Tibial nerve (tissue), 3 donors: ENCODE results near the gene MAP3K7.

Experiments used
- POLR2A ChIP-seq, 2 donors: fragments of 450-650 bp; IDR thresholded peaks; one replicate each; pipeline ENCODE4 v1.6.1; 2017; ENCODE audit warnings: antibody characterized with exemption in 2 of 2, mild to moderate bottlenecking in 2 of 2, moderate library complexity in 2 of 2
- TF ChIP-seq, protein P1 (sequence below), 5 experiments: fragments of 200-600 bp in 3 of 5; fragments of 450-650 bp in 2 of 5; sonication (generic) in 3 of 5; IDR thresholded peaks; one replicate each; pipeline ENCODE4 v1.5.1; 2016 to 2019; ENCODE audit warnings: antibody characterized with exemption in 5 of 5, mild to moderate bottlenecking in 3 of 5, moderate library complexity in 2 of 5

DNA sequence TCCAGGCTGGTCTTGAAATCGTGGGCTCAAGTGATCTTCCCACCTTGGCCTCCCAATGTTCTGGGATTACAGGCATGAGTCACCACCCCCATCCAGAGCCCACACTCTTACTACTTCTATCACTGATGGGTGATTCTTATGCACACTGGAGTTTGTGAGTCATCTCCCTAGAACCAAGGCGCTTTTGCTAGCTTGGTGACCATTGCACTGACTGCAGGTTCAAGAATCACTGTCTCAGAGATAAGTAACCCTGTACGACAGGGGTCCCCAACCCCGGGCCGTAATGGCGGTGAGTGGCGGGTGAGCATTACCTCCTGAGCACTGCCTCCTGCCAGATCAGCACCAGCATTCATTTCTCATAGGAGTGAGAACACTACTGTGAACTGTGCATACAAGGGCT lies 118.8 kb downstream of the MAP3K7 start:
- TF ChIP-seq, protein P1, sequence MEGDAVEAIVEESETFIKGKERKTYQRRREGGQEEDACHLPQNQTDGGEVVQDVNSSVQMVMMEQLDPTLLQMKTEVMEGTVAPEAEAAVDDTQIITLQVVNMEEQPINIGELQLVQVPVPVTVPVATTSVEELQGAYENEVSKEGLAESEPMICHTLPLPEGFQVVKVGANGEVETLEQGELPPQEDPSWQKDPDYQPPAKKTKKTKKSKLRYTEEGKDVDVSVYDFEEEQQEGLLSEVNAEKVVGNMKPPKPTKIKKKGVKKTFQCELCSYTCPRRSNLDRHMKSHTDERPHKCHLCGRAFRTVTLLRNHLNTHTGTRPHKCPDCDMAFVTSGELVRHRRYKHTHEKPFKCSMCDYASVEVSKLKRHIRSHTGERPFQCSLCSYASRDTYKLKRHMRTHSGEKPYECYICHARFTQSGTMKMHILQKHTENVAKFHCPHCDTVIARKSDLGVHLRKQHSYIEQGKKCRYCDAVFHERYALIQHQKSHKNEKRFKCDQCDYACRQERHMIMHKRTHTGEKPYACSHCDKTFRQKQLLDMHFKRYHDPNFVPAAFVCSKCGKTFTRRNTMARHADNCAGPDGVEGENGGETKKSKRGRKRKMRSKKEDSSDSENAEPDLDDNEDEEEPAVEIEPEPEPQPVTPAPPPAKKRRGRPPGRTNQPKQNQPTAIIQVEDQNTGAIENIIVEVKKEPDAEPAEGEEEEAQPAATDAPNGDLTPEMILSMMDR (IDR thresholded peaks at IDR 0.05), result no peak
- TF ChIP-seq POLR2A (IDR thresholded peaks at IDR 0.05), result no peak
